ENCODE data around the gene COX5A. TPM values are rescaled to one million over a fixed set of nuclear protein-coding genes. Genes with fewer than 3 reads are reported as not detected.
A peak's percentile ranks its signal among the peaks of the same experiment; 100 is the strongest.
"Not testable (repeated sequence)": the region's sequence is repeated elsewhere in the genome, so short reads cannot be mapped to it uniquely, and the experiment has no call there.

COX5A gene
- total and polyA plus RNA-seq, 2 donors = 65.5 to 191 TPM

DNA sequence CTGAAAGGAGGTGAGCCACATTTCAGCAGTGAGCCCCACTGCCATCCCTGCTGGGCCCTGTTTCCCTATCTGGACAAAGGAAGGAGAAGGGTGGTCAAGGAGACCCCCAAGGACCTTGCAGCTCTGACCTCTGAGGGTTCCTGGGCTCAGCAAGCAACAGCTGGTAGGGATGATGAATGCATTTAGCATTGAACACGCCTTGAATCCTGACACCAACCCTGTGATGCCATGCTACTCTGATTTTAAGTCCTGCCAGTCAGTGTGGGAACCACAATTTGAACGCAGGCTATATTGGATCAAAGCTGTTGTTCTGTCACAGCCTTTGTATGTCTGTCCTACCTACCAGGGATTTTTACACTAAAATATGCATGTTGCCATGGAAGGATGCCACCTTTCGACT lies 41.6 kb downstream of the COX5A start:
- H3K9me3 ChIP-seq (ENCODE audit: control insufficient read depth in 2 of 2, insufficient read depth in 1 of 2, low read length in 1 of 2) = no peaks in the 10 kb centered on the region
- DNase-seq (ENCODE audit: low read depth in 6 of 9, low spot score in 9 of 9) = no peak
- H3K4me1 ChIP-seq (ENCODE audit: control insufficient read depth in 2 of 2, insufficient read depth in 2 of 2, low read length in 2 of 2) = peaks cover 0 to 2% of the 10 kb centered on the region in 2 donors
- 97% methylated on average over 3 of the region's 3 CpGs for WGBS
- H3K27ac ChIP-seq (ENCODE audit: low read depth in 1 of 2, low read length in 1 of 2) = no peak overlapping the region
- no peaks in the 10 kb centered on the region for H3K27me3 ChIP-seq (ENCODE audit: control insufficient read depth in 2 of 2, insufficient read depth in 1 of 2, low read length in 1 of 2)
- peaks cover 13 to 51% of the 10 kb centered on the region in 2 donors for H3K36me3 ChIP-seq (ENCODE audit: control insufficient read depth in 2 of 2, insufficient read depth in 2 of 2, low read length in 1 of 2)
- H3K4me3 ChIP-seq (ENCODE audit: low read length in 2 of 2) = no peak overlapping the region

- no peaks in the 10 kb centered on the region for H3K27me3 ChIP-seq (ENCODE audit: control insufficient read depth in 2 of 2, insufficient read depth in 1 of 2, low read length in 1 of 2)
- no peak overlapping the region for H3K4me3 ChIP-seq (ENCODE audit: low read length in 2 of 2)
- H3K4me1 ChIP-seq (ENCODE audit: control insufficient read depth in 2 of 2, insufficient read depth in 2 of 2, low read length in 2 of 2) = peaks cover 0 to 4% of the 10 kb centered on the region in 2 donors
- no peaks in the 10 kb centered on the region for H3K9me3 ChIP-seq (ENCODE audit: control insufficient read depth in 2 of 2, insufficient read depth in 1 of 2, low read length in 1 of 2)
- WGBS = 98% methylated on average over 6 of the region's 6 CpGs
- no peak for DNase-seq (ENCODE audit: low read depth in 6 of 9, low spot score in 9 of 9)
- H3K27ac ChIP-seq (ENCODE audit: low read depth in 1 of 2, low read length in 1 of 2) = no peak overlapping the region
- peaks cover 14 to 47% of the 10 kb centered on the region in 2 donors for H3K36me3 ChIP-seq (ENCODE audit: control insufficient read depth in 2 of 2, insufficient read depth in 2 of 2, low read length in 1 of 2)
These were observed 42.0 kb downstream of the COX5A start for GRCh38 chr15:74895830-74896229.

GRCh38 chr15:74894383-74894782 lies 43.5 kb downstream of the COX5A start:
- DNase-seq (ENCODE audit: low read depth in 6 of 9, low spot score in 9 of 9); H3K27ac ChIP-seq (ENCODE audit: low read depth in 1 of 2, low read length in 1 of 2); H3K9me3 ChIP-seq (ENCODE audit: control insufficient read depth in 2 of 2, insufficient read depth in 1 of 2, low read length in 1 of 2); H3K27me3 ChIP-seq (ENCODE audit: control insufficient read depth in 2 of 2, insufficient read depth in 1 of 2, low read length in 1 of 2); H3K4me3 ChIP-seq (ENCODE audit: low read length in 2 of 2): not testable (repeated sequence)
- H3K36me3 ChIP-seq (ENCODE audit: control insufficient read depth in 2 of 2, insufficient read depth in 2 of 2, low read length in 1 of 2) = peaks cover 14 to 35% of the 10 kb centered on the region in 2 donors
- H3K4me1 ChIP-seq (ENCODE audit: control insufficient read depth in 2 of 2, insufficient read depth in 2 of 2, low read length in 2 of 2) = peaks cover 7 to 14% of the 10 kb centered on the region in 2 donors
- WGBS = 98% methylated on average over 7 of the region's 7 CpGs

- H3K27ac ChIP-seq (ENCODE audit: low read depth in 1 of 2, low read length in 1 of 2) = no peak overlapping the region
- 95% methylated on average over 3 of the region's 3 CpGs for WGBS
These were observed 44.2 kb downstream of the COX5A start for GRCh38 chr15:74893627-74894026.

GRCh38 chr15:74892931-74893330 lies 44.9 kb downstream of the COX5A start:
- 93% methylated on average over 2 of the region's 2 CpGs for WGBS
- Histone ChIP-seq H3K4me1 (ENCODE audit: control insufficient read depth in 2 of 2, insufficient read depth in 2 of 2, low read length in 2 of 2) (peaks cover 11 to 21% of the 10 kb centered on the region in 2 donors), H3K27me3 (ENCODE audit: control insufficient read depth in 2 of 2, insufficient read depth in 1 of 2, low read length in 1 of 2) (no peaks in the 10 kb centered on the region), H3K4me3 (ENCODE audit: low read length in 2 of 2) (no peak overlapping the region), H3K36me3 (ENCODE audit: control insufficient read depth in 2 of 2, insufficient read depth in 2 of 2, low read length in 1 of 2) (peaks cover 14 to 31% of the 10 kb centered on the region in 2 donors), H3K9me3 (ENCODE audit: control insufficient read depth in 2 of 2, insufficient read depth in 1 of 2, low read length in 1 of 2) (no peaks in the 10 kb centered on the region), H3K27ac (ENCODE audit: low read depth in 1 of 2, low read length in 1 of 2) (no peak overlapping the region)
- DNase-seq (ENCODE audit: low read depth in 6 of 9, low spot score in 9 of 9) = no peak

More at GRCh38 chr15:74893627-74894026, 44.2 kb downstream of the COX5A start:
- Histone ChIP-seq H3K4me1 (ENCODE audit: control insufficient read depth in 2 of 2, insufficient read depth in 2 of 2, low read length in 2 of 2) (peaks cover 11 to 21% of the 10 kb centered on the region in 2 donors), H3K27me3 (ENCODE audit: control insufficient read depth in 2 of 2, insufficient read depth in 1 of 2, low read length in 1 of 2) (no peaks in the 10 kb centered on the region), H3K4me3 (ENCODE audit: low read length in 2 of 2) (no peak overlapping the region), H3K36me3 (ENCODE audit: control insufficient read depth in 2 of 2, insufficient read depth in 2 of 2, low read length in 1 of 2) (peaks cover 14 to 35% of the 10 kb centered on the region in 2 donors), H3K9me3 (ENCODE audit: control insufficient read depth in 2 of 2, insufficient read depth in 1 of 2, low read length in 1 of 2) (no peaks in the 10 kb centered on the region)
- peak in 1 of 9 donors; percentile 44 for DNase-seq (ENCODE audit: low read depth in 6 of 9, low spot score in 9 of 9)

DNA sequence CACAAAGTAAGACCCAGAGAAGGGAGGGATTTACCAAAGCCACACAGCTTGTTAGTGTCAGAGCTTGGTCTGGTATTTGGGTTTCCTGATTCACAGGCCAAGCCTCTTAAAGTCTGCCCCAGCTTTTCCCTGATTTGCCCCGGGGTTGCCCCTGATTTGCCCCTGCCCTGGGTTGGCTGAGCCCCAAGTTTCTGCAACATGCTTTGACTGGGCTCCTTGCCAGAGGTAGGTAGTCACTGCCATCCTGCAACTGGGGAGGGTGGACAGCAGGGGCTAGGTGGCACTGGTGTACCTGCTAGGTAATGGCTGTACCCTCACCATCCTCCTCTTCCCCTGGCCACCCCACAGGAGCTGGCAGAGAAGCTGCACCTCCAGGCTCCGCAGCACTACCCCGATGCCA lies 45.6 kb downstream of the COX5A start:
- Histone ChIP-seq H3K27ac (ENCODE audit: low read depth in 1 of 2, low read length in 1 of 2) (no peak overlapping the region), H3K4me3 (ENCODE audit: low read length in 2 of 2) (no peak overlapping the region), H3K9me3 (ENCODE audit: control insufficient read depth in 2 of 2, insufficient read depth in 1 of 2, low read length in 1 of 2) (no peaks in the 10 kb centered on the region), H3K27me3 (ENCODE audit: control insufficient read depth in 2 of 2, insufficient read depth in 1 of 2, low read length in 1 of 2) (no peaks in the 10 kb centered on the region), H3K36me3 (ENCODE audit: control insufficient read depth in 2 of 2, insufficient read depth in 2 of 2, low read length in 1 of 2) (peaks cover 14 to 27% of the 10 kb centered on the region in 2 donors), H3K4me1 (ENCODE audit: control insufficient read depth in 2 of 2, insufficient read depth in 2 of 2, low read length in 2 of 2) (peaks cover 11 to 21% of the 10 kb centered on the region in 2 donors)
- 96% methylated on average over 3 of the region's 3 CpGs for WGBS
- no peak for DNase-seq (ENCODE audit: low read depth in 6 of 9, low spot score in 9 of 9)

DNA sequence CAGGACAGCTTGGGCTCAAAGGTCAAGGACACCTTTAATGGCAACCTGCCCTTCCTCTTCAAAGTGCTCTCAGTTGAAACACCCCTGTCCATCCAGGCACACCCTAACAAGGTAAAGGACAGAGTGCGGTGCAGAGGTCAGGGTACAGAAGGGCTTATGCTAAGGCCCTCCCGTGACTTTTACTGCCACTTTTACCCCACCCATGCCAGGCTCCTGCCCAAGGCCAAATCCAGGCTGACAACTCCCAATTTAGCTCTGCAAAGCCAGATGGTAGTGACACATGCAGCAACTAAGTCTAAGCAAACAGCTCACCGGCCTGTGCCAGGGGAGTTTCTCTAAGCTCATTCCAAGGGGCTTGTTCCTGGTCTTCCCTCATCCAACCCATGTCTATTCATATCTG lies 46.4 kb downstream of the COX5A start:
- H3K27me3 ChIP-seq (ENCODE audit: control insufficient read depth in 2 of 2, insufficient read depth in 1 of 2, low read length in 1 of 2) = no peaks in the 10 kb centered on the region
- WGBS = 98% methylated on average over 3 of the region's 3 CpGs
- no peak for DNase-seq (ENCODE audit: low read depth in 6 of 9, low spot score in 9 of 9)
- H3K4me1 ChIP-seq (ENCODE audit: control insufficient read depth in 2 of 2, insufficient read depth in 2 of 2, low read length in 2 of 2) = peaks cover 11 to 21% of the 10 kb centered on the region in 2 donors
- H3K27ac ChIP-seq (ENCODE audit: low read depth in 1 of 2, low read length in 1 of 2) = no peak overlapping the region
- H3K4me3 ChIP-seq (ENCODE audit: low read length in 2 of 2) = no peak overlapping the region
- H3K36me3 ChIP-seq (ENCODE audit: control insufficient read depth in 2 of 2, insufficient read depth in 2 of 2, low read length in 1 of 2) = peaks cover 11 to 25% of the 10 kb centered on the region in 2 donors
- no peaks in the 10 kb centered on the region for H3K9me3 ChIP-seq (ENCODE audit: control insufficient read depth in 2 of 2, insufficient read depth in 1 of 2, low read length in 1 of 2)

- Histone ChIP-seq H3K27ac (ENCODE audit: low read depth in 1 of 2, low read length in 1 of 2) (no peak overlapping the region), H3K4me1 (ENCODE audit: control insufficient read depth in 2 of 2, insufficient read depth in 2 of 2, low read length in 2 of 2) (peaks cover 11 to 21% of the 10 kb centered on the region in 2 donors), H3K27me3 (ENCODE audit: control insufficient read depth in 2 of 2, insufficient read depth in 1 of 2, low read length in 1 of 2) (no peaks in the 10 kb centered on the region), H3K36me3 (ENCODE audit: control insufficient read depth in 2 of 2, insufficient read depth in 2 of 2, low read length in 1 of 2) (peaks cover 8 to 18% of the 10 kb centered on the region in 2 donors), H3K9me3 (ENCODE audit: control insufficient read depth in 2 of 2, insufficient read depth in 1 of 2, low read length in 1 of 2) (no peaks in the 10 kb centered on the region), H3K4me3 (ENCODE audit: low read length in 2 of 2) (peak overlapping the region; percentile 88 to 95)
- 11% methylated on average over 1 of the region's 1 CpG for WGBS
- no peak for DNase-seq (ENCODE audit: low read depth in 6 of 9, low spot score in 9 of 9)
These were observed 47.3 kb downstream of the COX5A start for GRCh38 chr15:74890665-74890960.

DNA sequence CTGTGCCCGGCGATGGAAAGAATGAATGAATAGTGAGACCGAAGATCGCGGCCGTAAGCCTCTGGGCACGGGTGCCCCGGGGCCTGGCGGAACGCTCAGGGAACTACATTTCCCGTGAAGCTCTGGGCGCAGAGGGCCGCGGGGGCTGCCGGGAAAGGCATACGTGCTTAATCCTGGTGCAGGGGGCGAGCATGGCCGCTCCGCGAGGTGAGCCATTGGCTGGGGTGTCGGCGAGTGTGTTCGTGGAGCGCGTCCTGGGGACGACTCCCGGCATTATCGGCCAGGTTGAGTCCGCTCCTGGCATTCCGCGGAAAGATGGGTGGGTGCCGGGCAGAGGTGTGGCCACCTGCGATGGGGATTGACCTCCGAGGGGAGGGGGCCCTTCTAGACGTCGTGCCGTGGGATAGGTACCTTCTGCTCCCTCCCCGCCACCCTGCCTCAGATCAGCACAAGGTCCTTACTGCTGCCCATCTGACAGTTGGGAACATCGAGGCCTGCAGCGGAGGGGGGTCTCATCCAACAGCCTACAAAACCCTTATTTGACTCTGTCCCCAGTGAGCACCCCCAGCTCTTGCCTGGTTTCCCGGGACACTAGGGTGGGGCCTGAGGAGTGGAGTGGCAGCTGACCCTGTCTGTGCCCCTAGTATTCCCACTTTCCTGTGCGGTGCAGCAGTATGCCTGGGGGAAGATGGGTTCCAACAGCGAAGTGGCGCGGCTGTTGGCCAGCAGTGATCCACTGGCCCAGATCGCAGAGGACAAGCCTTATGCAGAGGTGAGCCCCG lies 47.8 kb downstream of the COX5A start, which contains the start of gene MPI:
Gene MPI, plus strand, starts transcription at position 160 of the 782 bp plus-strand sequence. Its CDS starts 32 bp downstream, at position 192.
- 5% methylated on average over 47 of the region's 47 CpGs for WGBS
- H3K27me3 ChIP-seq (ENCODE audit: control insufficient read depth in 2 of 2, insufficient read depth in 1 of 2, low read length in 1 of 2) = no peaks in the 10 kb centered on the region
- DNase-seq (ENCODE audit: low read depth in 6 of 9, low spot score in 9 of 9) = peak; percentile 55 to 90 (median 80)
- peak within 1 kb of the TSS; percentile 47 to 75 for H3K27ac ChIP-seq (ENCODE audit: low read depth in 1 of 2, low read length in 1 of 2)
- no peaks in the 10 kb centered on the region for H3K9me3 ChIP-seq (ENCODE audit: control insufficient read depth in 2 of 2, insufficient read depth in 1 of 2, low read length in 1 of 2)
- H3K36me3 ChIP-seq (ENCODE audit: control insufficient read depth in 2 of 2, insufficient read depth in 2 of 2, low read length in 1 of 2) = peaks cover 8 to 18% of the 10 kb centered on the region in 2 donors
- H3K4me3 ChIP-seq (ENCODE audit: low read length in 2 of 2) = peak within 1 kb of the TSS; percentile 88 to 95
- peaks cover 11 to 21% of the 10 kb centered on the region in 2 donors for H3K4me1 ChIP-seq (ENCODE audit: control insufficient read depth in 2 of 2, insufficient read depth in 2 of 2, low read length in 2 of 2)
